ENCODE measurements around the gene SLC22A16.

The SLC22A16 gene

GRCh38 chr6:110390404-110390803 lies 86.0 kb downstream of the SLC22A16 start:
- H3K27ac ChIP-seq: no peak overlapping the region
- TF ChIP-seq CTCF (IDR thresholded peaks at IDR 0.05): no peak
- TF ChIP-seq ZFX (IDR thresholded peaks at IDR 0.05; ENCODE audit: borderline replicate concordance): no peak

GRCh38 chr6:110389689-110390382 lies 86.6 kb downstream of the SLC22A16 start:
- TF ChIP-seq CTCF (IDR thresholded peaks at IDR 0.05) (no peak), ZFX (IDR thresholded peaks at IDR 0.05; ENCODE audit: borderline replicate concordance) (no peak)
- H3K27ac ChIP-seq: no peak overlapping the region

GRCh38 chr6:110387986-110388385 lies 88.4 kb downstream of the SLC22A16 start:
- no peak for TF ChIP-seq ZFX (IDR thresholded peaks at IDR 0.05; ENCODE audit: borderline replicate concordance)
- TF ChIP-seq CTCF (IDR thresholded peaks at IDR 0.05): no peak
- H3K27ac ChIP-seq: no peak overlapping the region

- TF ChIP-seq ZFX (IDR thresholded peaks at IDR 0.05; ENCODE audit: borderline replicate concordance): no peak
These were observed 91.0 kb downstream of the SLC22A16 start for GRCh38 chr6:110385458-110385863.

GRCh38 chr6:110378552-110378951 lies 97.9 kb downstream of the SLC22A16 start:
- no peak overlapping the region for H3K27ac ChIP-seq
- TF ChIP-seq CTCF (IDR thresholded peaks at IDR 0.05) (no peak), ZFX (IDR thresholded peaks at IDR 0.05; ENCODE audit: borderline replicate concordance) (no peak)

More at GRCh38 chr6:110385458-110385863, 91.0 kb downstream of the SLC22A16 start:
- no peak overlapping the region for H3K27ac ChIP-seq

All from 22Rv1 (cell line).